Neural cell (in vitro differentiated cells): ENCODE data around the gene GABPB1. TPM values are rescaled to one million over a fixed set of nuclear protein-coding genes. Genes with fewer than 3 reads are reported as not detected.

Experiments used
- H2AFZ ChIP-seq: fragments of 200-600, 300-800 bp; sonication (generic), shearing (Covaris generic); 2 replicates; pipeline ENCODE4 v1.6.0; 2014; ENCODE audit warnings: low read depth, mild to moderate bottlenecking, antibody characterized with exemption, low read length, moderate library complexity
- H3F3A ChIP-seq: fragments of 200-600 bp; shearing (Covaris generic); 2 replicates; pipeline ENCODE4 v1.6.1; 2016; ENCODE audit warnings: mild to moderate bottlenecking, moderate library complexity, mixed read lengths, antibody characterized with exemption, low read length; ENCODE audit not compliant: insufficient read depth, poor library complexity, severe bottlenecking
- H3K27ac ChIP-seq: fragments of 200-600, 300-800 bp; sonication (generic), shearing (Covaris generic); 2 replicates; pipeline ENCODE4 v1.5.1; 2014; ENCODE audit warnings: mild to moderate bottlenecking, low read length, moderate library complexity
- H3K27me3 ChIP-seq: fragments of 300-800, 200-600 bp; sonication (generic), shearing (Covaris generic); 2 replicates; pipeline ENCODE4 v1.6.0; 2014; ENCODE audit warnings: mild to moderate bottlenecking, low read depth, low read length, moderate library complexity; ENCODE audit not compliant: insufficient read depth
- H3K36me3 ChIP-seq: fragments of 300-800, 200-600 bp; sonication (generic), shearing (Covaris generic); 2 replicates; pipeline ENCODE4 v1.5.1; 2014; ENCODE audit warnings: mild to moderate bottlenecking, antibody characterized with exemption, low read length, moderate library complexity; ENCODE audit not compliant: insufficient read depth
- H3K4me2 ChIP-seq: fragments of 300-800, 200-600 bp; sonication (generic), shearing (Covaris generic); 2 replicates; pipeline ENCODE4 v1.6.0; 2014; ENCODE audit warnings: mild to moderate bottlenecking, low read length
- H3K4me3 ChIP-seq: fragments of 300-800, 200-600 bp; sonication (generic), shearing (Covaris generic); 2 replicates; pipeline ENCODE4 v1.5.1; 2014; ENCODE audit warnings: mild to moderate bottlenecking, low read length, moderate library complexity
- H3K79me2 ChIP-seq: fragments of 200-600 bp; shearing (Covaris generic); replicated peaks from 2 replicates; pipeline ENCODE4 v1.6.0; 2014; ENCODE audit warnings: mild to moderate bottlenecking, low read length, moderate library complexity; ENCODE audit not compliant: insufficient read depth
- H3K9ac ChIP-seq: fragments of 300-800, 200-600 bp; sonication (generic), shearing (Covaris generic); 2 replicates; pipeline ENCODE4 v1.6.1; 2016; ENCODE audit warnings: mild to moderate bottlenecking, low read length, mixed read lengths
- H3K9me2 ChIP-seq: fragments of 200-600 bp; shearing (Covaris generic); 2 replicates; pipeline ENCODE4 v1.6.1; 2016; ENCODE audit warnings: mild to moderate bottlenecking, low read length, mixed read lengths; ENCODE audit not compliant: insufficient read depth
- H3K9me3 ChIP-seq: fragments of 200-600, 300-800 bp; sonication (generic), shearing (Covaris generic); 2 replicates; pipeline ENCODE4 v1.6.1; 2016; ENCODE audit warnings: mild to moderate bottlenecking, mixed run types, low read length, moderate library complexity, mixed read lengths
- H4K20me1 ChIP-seq: fragments of 200-600 bp; shearing (Covaris generic); 2 replicates; pipeline ENCODE4 v1.6.1; 2016; ENCODE audit warnings: mild to moderate bottlenecking, mixed run types; ENCODE audit not compliant: insufficient read depth
- CTCF ChIP-seq: fragments of 450-650 bp; IDR thresholded peaks from 2 replicates; pipeline ENCODE4 v1.5.1; 2014; ENCODE audit warnings: antibody characterized with exemption, mild to moderate bottlenecking, moderate library complexity; ENCODE audit not compliant: poor library complexity, severe bottlenecking
- EP300 ChIP-seq: fragments of 450-650 bp; conservative IDR thresholded peaks from 2 replicates; pipeline ENCODE4 v1.6.1; 2014; ENCODE audit warnings: antibody characterized with exemption, mild to moderate bottlenecking, moderate library complexity; ENCODE audit not compliant: poor library complexity, severe bottlenecking
- EZH2 ChIP-seq: fragments of 200-600, 300-800 bp; shearing (Covaris generic), sonication (generic); IDR thresholded peaks from 2 replicates; pipeline ENCODE4 v1.6.1; 2014; ENCODE audit warnings: antibody characterized with exemption, low read length, borderline replicate concordance, mild to moderate bottlenecking; ENCODE audit not compliant: insufficient read depth, poor library complexity, severe bottlenecking
- MXI1 ChIP-seq: fragments of 450-650 bp; conservative IDR thresholded peaks from 2 replicates; pipeline ENCODE4 v1.6.1; 2014; ENCODE audit warnings: antibody characterized with exemption, mild to moderate bottlenecking; ENCODE audit not compliant: poor library complexity, severe bottlenecking
- POLR2AphosphoS5 ChIP-seq: IDR thresholded peaks from 2 replicates; pipeline ENCODE4 v1.6.1; 2012
- RAD21 ChIP-seq: fragments of 450-650 bp; conservative IDR thresholded peaks from 2 replicates; pipeline ENCODE4 v1.6.1; 2014; ENCODE audit warnings: antibody characterized with exemption, mild to moderate bottlenecking, moderate library complexity
- SMC3 ChIP-seq: fragments of 450-650 bp; conservative IDR thresholded peaks from 2 replicates; pipeline ENCODE4 v1.6.1; 2014; ENCODE audit warnings: antibody characterized with exemption, mild to moderate bottlenecking, moderate library complexity; ENCODE audit not compliant: poor library complexity
- TAF1 ChIP-seq: IDR thresholded peaks from 2 replicates; pipeline ENCODE4 v1.6.1; 2012; ENCODE audit warnings: low read depth
- polyA plus RNA-seq: library from polyadenylated mRNA; depleted of rRNA; stranded (reverse); fragments of >200 nt; gene quantifications from 2 replicates; pipeline ENCODE4 v1.2.3, GENCODE V29; 2014
- TF ChIP-seq, protein P1 (sequence below): IDR thresholded peaks from 2 replicates; pipeline ENCODE4 v1.6.1; 2012; ENCODE audit warnings: borderline replicate concordance

The GABPB1 gene
- polyA plus RNA-seq, 1 donor from 2014 or later: 34.1 TPM

- Histone ChIP-seq H2AFZ (no peak overlapping the region), H3K27me3 (no peaks in the 10 kb centered on the region), H3K27ac (no peak overlapping the region), H3K36me3 (no peaks in the 10 kb centered on the region), H4K20me1 (no peaks in the 10 kb centered on the region), H3K9me2 (no peaks in the 10 kb centered on the region), H3K9me3 (no peaks in the 10 kb centered on the region), H3F3A (no peaks in the 10 kb centered on the region), H3K79me2 (no peaks in the 10 kb centered on the region), H3K4me2 (no peak overlapping the region), H3K9ac (no peak overlapping the region), H3K4me3 (no peak overlapping the region)
- TF ChIP-seq EP300 (no peak), CTCF (no peak), MXI1 (no peak), TAF1 (no peak), SMC3 (no peak), EZH2 (no peak), POLR2AphosphoS5 (no peak), RAD21 (no peak)
These were observed 118.6 kb downstream of the GABPB1 start for GRCh38 chr15:50236433-50236832.

DNA sequence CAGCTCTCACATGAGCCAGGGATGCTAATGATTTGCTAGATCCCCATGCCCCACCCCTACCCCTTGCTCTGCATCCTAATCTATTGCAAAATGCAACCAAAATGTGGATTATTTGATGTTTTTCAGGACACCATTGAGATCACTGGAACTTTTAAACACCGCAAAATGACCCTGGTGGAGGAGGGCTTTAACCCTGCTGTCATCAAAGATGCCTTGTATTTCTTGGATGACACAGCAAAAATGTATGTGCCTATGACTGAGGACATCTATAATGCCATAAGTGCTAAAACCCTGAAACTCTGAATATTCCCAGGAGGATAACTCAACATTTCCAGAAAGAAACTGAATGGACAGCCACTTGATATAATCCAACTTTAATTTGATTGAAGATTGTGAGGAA is 119.2 kb downstream of the GABPB1 start:
- Histone ChIP-seq H3K27me3 (no peaks in the 10 kb centered on the region), H3K79me2 (no peaks in the 10 kb centered on the region), H3K36me3 (no peaks in the 10 kb centered on the region), H3K9ac (no peak overlapping the region), H3K4me3 (no peak overlapping the region), H4K20me1 (no peaks in the 10 kb centered on the region), H3K27ac (no peak overlapping the region), H3F3A (no peaks in the 10 kb centered on the region), H2AFZ (no peak overlapping the region), H3K9me2 (no peaks in the 10 kb centered on the region), H3K9me3 (no peaks in the 10 kb centered on the region), H3K4me2 (no peak overlapping the region)
- TF ChIP-seq, protein P1, sequence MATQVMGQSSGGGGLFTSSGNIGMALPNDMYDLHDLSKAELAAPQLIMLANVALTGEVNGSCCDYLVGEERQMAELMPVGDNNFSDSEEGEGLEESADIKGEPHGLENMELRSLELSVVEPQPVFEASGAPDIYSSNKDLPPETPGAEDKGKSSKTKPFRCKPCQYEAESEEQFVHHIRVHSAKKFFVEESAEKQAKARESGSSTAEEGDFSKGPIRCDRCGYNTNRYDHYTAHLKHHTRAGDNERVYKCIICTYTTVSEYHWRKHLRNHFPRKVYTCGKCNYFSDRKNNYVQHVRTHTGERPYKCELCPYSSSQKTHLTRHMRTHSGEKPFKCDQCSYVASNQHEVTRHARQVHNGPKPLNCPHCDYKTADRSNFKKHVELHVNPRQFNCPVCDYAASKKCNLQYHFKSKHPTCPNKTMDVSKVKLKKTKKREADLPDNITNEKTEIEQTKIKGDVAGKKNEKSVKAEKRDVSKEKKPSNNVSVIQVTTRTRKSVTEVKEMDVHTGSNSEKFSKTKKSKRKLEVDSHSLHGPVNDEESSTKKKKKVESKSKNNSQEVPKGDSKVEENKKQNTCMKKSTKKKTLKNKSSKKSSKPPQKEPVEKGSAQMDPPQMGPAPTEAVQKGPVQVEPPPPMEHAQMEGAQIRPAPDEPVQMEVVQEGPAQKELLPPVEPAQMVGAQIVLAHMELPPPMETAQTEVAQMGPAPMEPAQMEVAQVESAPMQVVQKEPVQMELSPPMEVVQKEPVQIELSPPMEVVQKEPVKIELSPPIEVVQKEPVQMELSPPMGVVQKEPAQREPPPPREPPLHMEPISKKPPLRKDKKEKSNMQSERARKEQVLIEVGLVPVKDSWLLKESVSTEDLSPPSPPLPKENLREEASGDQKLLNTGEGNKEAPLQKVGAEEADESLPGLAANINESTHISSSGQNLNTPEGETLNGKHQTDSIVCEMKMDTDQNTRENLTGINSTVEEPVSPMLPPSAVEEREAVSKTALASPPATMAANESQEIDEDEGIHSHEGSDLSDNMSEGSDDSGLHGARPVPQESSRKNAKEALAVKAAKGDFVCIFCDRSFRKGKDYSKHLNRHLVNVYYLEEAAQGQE: no peak
- TF ChIP-seq RAD21 (no peak), TAF1 (no peak), CTCF (no peak), POLR2AphosphoS5 (no peak), MXI1 (no peak), SMC3 (no peak), EZH2 (no peak), EP300 (no peak)
